Daoy (cell line): ENCODE results near the gene SULT1C2. TPM values are rescaled to one million over a fixed set of nuclear protein-coding genes. Genes with fewer than 3 reads are reported as not detected.
"Not testable (repeated sequence)": the region's sequence is repeated elsewhere in the genome, so short reads cannot be mapped to it uniquely, and the experiment has no call there.

Source experiments
- DNase-seq: peaks from one replicate; pipeline ENCODE4 v3.0.0-alpha.2; 2015; ENCODE audit warnings: low read depth
- total RNA-seq: library from RNA; depleted of rRNA; stranded (reverse); fragments of >200 nt; shearing (Covaris generic); gene quantifications from 2 replicates; pipeline ENCODE4 v1.2.3, GENCODE V29; 2014; rRNA removed

Gene SULT1C2
- total RNA-seq, 1 experiment from 2014 or later = 1.0 TPM

DNA sequence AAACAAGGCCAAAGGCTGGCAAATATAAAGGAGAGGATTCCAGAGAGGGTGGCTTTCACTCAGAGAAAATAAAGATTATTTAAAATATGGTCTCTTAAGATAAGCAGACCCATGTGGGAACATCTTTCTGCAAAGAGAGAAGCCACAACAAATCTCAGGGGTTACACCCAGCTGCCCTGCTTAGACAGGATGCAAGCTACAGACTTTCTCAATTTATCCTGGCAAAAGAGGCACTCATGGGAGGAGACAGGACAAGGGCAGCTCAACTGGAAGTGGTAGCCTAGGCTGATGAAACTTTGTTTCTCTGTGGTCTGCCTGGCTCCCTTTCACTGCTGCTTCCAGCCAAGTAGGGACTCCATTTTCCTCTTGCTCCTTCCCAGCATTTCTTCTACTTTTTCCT, 63.2 kb downstream of the SULT1C2 start:
- no peak for DNase-seq

DNA sequence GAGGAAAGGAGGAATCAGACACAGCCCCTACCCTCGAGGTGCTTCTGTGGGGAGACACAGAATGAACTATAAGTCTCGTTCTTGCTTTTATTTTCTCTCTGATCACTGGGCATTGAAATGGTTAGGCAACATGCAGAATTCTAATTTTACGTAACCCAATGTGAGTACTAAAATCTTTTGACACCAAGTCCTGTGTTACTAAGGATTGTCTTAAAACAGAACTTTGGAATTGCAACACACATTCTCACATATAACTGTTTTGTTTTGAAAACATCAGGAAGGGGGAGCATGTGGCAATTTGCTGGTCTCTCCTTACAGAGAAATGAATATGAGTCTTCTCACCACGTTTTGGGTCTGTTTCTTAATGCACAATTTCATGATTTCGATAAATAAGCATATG, 65.4 kb downstream of the SULT1C2 start:
- no peak for DNase-seq

DNA sequence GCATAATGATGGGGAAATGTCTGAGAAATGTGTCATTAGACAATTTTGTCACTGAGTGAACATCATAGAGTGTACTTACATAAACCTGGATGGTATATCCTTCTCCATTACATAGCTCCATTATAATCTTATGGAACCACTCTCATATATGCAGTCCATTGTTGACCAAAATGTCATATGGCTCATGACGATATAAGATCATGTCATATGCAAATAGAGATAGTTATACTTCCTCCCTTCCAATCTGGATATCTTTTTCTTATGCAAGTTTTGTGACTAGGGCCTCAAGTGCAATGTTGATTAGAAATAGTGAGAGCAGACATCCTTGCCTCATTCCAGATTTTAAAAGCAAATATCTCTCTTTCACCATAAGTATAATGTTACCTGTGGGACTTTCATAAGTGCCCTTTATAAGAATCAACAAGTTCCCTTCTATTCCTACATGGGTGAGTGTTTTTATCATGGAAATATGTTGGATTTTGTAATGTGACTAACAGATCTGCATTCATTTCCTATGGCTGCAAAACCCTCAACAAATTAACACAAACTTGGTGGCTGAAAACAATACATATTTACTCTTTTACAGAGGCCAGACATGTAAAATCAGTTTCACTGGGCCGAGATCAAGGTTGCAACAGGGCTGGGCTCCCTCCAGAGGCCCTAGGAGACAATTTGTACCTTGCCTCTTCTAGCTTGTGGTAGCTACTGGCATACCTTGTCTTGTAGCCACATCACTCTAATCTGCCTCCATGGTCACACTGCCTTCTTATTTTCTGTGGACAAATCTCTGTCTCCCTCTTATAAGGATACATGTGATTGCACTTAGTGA, 67.4 kb downstream of the SULT1C2 start:
- peak; percentile 6 for DNase-seq

GRCh38 chr2:108359336-108359735, 70.6 kb downstream of the SULT1C2 start:
- not testable (repeated sequence) for DNase-seq

Other genes with a start within 250 kb of the SULT1C2 start
- gene SULT1C3, start 48.9 kb upstream of the SULT1C2 start, total RNA-seq = not detected in 2 replicates
- gene SULT1C4, start 89.1 kb downstream of the SULT1C2 start, total RNA-seq = not detected in 2 replicates
- gene GCC2, start 160.3 kb downstream of the SULT1C2 start, total RNA-seq = 12.9 and 19.8 TPM in 2 replicates
- gene LIMS1, start 245.6 kb downstream of the SULT1C2 start, total RNA-seq = 97.7 and 99.2 TPM in 2 replicates